GM19372 (cell line): ENCODE results near the gene GCLC.
"Not testable (repeated sequence)": the region's sequence is repeated elsewhere in the genome, so short reads cannot be mapped to it uniquely, and the experiment has no call there.

Experiments used
- ATAC-seq: cut with Tn5 transposase; IDR thresholded peaks from one replicate; pipeline ENCODE4 v1.9.1; 2021; ENCODE audit warnings: mild to moderate bottlenecking, low read depth, moderate library complexity; ENCODE audit not compliant: unreplicated experiment

Gene GCLC

DNA sequence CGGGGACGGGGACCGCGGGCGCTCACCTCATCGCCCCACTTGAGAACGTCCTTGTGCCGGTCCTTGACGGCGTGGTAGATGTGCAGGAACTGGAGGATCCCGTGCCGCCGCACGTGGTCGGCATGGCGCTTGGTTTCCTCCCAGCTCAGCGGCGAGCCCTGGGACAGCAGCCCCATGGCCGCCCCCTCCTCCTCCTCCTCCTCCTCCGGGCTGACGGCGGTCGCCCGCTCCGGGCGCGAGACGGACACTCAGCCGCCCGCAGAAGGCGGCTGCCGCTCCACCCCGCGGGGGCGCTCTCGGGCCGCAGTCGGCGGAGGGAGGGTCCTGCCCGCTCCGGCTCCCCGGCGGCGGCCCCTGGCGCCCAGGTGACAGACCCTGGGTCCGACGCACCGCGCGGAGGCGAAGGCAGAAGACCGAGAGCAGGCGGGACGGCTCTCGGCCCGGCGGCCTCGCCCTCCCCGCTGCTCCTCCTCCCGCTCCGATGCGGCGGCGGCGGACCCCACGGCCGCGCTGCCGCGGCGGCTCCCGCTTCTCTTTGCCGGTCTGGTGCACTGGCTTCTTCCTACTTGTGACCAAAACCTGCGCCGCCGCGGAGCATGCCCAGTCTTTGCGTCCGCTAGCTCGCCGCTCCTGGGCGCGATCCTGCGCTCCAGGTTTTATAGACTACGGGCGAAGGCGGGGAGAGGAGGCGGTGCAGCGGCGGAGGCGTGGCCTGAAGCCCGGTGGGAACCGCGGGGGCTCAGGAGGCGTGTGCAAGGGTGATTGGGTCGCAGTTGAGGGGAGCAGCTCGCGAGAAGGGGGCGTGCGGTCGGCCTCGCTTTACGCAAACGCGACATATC is at the start of gene GCLC:
Gene GCLC (minus strand): TSS at position 632 of the 839 bp plus-strand sequence. CDS start 456 bp downstream, at position 176.
- ATAC-seq = peak; percentile 58

- ATAC-seq = no peak
These were observed 49.7 kb upstream of the GCLC start for GRCh38 chr6:53594596-53594995.

- ATAC-seq = no peak
These were observed 48.1 kb upstream of the GCLC start for GRCh38 chr6:53593001-53593488.

DNA sequence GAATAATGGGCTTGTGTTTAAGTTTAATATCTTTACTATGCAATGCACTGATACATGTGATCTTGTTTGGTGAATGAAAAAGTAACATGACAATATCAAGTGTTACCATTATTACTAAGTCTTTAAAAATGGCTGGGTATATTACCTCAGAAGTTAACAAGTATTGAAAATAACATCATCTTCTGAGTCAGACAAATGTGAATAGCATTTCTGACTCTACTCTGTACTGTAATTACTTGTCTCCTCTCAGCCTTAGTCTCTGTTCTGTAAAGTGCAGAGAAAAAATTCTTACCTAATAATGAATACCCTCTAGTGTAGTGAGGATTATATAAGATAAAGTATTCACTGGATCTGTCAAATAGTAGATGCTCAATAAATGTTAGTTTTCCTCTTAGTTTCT is 47.0 kb upstream of the GCLC start:
- no peak for ATAC-seq

- ATAC-seq = no peak
These were observed 44.1 kb upstream of the GCLC start for GRCh38 chr6:53588816-53589509.

DNA sequence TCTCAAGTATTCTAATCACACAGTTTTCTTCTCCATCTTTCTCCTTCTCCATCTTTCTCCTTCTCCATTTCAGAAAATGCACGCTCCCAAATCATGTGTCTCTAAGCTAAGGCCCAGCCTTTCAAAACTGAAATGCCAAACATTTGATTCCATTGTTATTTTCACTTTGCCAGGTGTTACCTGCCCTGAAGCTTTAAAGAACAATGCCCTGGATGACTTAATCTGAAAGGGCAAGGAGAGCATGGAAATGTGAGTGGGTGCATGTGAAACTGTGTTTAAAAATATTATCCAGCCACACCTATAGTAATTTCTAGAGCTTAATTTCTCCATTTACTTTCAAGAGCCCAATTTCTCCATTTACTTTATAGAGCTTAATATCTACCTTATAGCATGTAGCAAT is 42.4 kb upstream of the GCLC start:
- no peak for ATAC-seq

DNA sequence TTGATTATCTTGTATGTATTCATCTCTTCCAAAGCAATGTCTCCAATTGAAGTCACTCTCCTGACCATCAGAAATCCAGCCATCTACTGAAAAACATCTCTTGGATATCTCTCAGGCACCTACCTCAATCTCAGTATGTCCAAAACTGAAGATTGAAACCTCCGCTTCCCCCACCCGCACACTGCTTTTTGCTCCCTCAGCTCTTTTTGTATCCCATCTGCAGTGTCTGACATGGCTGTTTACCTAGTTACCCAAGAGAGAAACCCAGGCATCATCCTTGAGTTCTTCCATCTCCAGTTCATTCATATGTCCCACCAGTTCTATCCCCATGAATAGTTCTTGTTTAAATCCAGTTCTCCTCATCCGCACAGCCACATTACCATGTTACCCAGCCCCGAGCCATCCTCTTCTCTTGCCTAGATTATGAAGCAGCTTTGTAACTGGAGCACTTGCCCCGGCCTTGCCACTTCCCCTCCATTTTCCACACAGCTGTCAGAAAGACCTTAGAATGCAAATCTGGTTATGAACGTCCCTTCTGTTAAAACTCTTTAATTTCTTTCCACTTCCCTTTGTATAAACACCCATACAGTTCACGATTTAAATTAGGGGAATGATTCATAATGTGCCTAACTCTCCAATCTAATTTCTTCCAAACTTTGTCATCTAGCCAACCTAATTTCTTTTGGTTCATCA is 40.5 kb upstream of the GCLC start:
- no peak for ATAC-seq

GRCh38 chr6:53584726-53585125 is 39.8 kb upstream of the GCLC start:
- no peak for ATAC-seq

DNA sequence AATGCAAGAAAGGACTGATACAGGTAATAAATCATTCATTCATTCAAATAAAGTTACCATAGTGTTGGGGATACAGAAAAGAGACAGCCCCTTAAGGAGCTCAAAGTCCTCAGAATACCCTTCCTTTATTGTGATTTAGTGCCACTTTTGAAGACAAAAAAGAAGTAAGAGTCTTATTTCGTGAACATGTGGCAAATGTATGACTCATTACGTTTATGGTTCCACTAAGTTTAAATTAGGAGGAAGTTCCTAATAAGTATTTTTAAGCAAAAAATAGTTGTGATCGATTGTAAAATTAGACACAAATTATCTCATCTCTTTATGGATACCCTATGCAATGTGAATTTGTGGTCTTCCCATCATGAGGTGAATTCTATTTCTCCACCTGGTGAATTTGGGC is 38.5 kb upstream of the GCLC start:
- no peak for ATAC-seq

GRCh38 chr6:53582963-53583362 is 38.1 kb upstream of the GCLC start:
- ATAC-seq = no peak

- ATAC-seq = no peak
These were observed 37.0 kb upstream of the GCLC start for GRCh38 chr6:53581856-53582255.

GRCh38 chr6:53581173-53581773 is 36.4 kb upstream of the GCLC start:
- ATAC-seq = no peak

DNA sequence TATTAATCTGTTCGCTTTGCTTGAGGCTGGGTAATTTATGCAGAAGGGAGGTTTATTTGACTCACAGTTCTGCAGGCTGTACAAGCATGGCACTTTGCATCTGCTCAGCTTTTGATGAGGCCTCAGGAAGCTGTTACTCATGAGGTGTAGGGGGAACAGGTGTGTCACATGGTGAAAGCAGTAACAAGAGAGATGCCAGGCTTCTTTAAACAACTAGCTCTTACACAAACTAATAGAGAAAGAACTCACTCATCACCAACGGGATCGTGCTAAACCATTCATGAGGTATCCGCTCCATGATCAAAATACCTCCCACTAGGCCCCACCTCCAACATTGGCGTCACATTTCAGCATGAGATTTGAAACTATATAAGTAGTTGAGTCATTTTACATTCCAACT is 34.4 kb upstream of the GCLC start:
- ATAC-seq = no peak

GRCh38 chr6:53578371-53578770 is 33.5 kb upstream of the GCLC start:
- no peak for ATAC-seq

DNA sequence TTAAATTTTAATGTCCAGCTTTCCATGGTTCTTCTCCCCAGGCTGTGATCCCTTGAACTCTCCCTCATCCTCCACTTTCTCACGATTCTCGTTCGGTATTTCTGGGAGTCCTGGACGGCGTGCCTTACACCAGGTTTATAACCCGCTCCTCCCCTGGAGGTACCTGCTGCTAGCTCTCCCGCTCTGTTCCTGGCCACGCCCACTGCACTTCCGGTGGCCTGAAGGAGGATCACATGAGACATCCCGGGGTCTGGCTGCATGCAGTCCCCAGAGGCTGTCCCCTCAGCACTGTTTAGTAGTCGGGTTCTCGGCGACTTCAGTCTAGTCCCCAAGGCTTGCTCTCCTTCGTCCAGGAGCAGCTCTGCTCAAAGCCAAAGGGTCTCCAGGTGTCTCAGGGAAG is 28.4 kb upstream of the GCLC start:
- ATAC-seq = no peak

- not testable (repeated sequence) for ATAC-seq
These were observed 27.5 kb upstream of the GCLC start for GRCh38 chr6:53572379-53572778.

DNA sequence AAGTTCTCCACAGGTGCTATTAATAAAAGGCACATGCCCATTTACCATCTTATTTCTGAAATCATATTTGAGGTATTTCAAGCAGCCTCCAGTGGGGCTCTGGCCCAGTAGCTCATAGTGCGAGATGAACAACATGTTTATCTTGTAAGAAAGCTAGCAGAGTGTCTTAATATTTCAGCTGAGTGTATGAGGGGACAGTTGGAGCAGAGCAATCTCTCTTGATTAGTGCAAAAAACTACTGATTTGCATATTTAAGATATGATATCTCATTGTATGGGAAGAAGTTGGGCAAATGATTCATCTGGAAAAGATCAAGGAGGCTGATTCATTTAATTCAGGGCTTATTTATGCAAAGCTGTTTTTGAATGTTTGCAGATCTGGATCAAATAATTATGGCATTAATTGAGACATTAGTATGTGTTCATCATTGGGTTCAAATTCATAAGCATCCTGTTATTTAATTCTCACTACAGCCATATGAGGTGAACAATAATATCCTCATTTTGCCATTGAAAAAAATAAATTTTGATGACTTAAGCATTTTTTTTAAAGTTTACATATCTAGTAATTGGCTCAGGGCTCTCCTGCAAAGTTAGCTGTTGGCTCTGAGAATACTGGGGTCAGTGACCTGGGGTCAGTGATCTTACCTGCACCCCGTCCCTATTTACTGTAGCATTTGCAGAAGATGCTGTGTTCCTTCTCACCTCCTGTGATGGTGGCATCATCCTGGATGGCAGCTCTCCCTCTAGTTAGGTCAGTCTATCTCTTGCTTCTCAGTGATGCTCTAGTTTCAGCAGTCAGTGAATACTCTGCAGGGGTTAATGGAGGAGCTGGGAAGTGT is 24.1 kb upstream of the GCLC start:
- ATAC-seq = no peak

DNA sequence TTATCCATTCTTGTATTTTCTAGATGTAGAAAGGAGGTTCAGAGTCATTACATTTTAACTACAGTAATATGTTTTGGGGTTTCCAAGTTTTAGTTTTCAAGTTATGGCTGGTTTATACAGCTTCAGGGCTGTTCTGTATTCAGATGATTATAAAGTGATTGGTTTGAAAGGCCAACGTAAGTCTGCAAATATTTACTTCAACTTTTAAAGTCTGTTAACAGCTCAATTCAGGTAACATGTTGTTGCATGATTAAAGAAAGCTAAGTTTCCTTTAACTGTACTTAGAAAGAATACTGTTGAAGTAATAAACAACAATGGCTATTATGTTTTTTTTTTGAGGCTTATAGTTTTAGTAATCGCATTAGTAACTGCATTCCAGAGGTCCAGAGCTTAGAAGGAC is 22.8 kb upstream of the GCLC start:
- no peak for ATAC-seq

- ATAC-seq = no peak
These were observed 21.9 kb upstream of the GCLC start for GRCh38 chr6:53566755-53567154.

- ATAC-seq = no peak
These were observed 21.0 kb upstream of the GCLC start for GRCh38 chr6:53565886-53566285.
